H1 (cell line): ENCODE results near the gene ARHGAP4. TPM values are rescaled to one million over a fixed set of nuclear protein-coding genes. Genes with fewer than 3 reads are reported as not detected.

Experiments
- CTCF ChIA-PET: fragments of 300-600 bp; sonication (Branson Sonifier 250); formaldehyde crosslinking; loops from one replicate; lab custom pipeline; 2021; ENCODE audit not compliant: partially characterized antibody; lab: Charles Lee
- POLR2A ChIA-PET: fragments of 300-600 bp; sonication (Branson Sonifier 250); formaldehyde crosslinking; loops from one replicate; lab custom pipeline; 2021; ENCODE audit warnings: inconsistent platforms; ENCODE audit not compliant: partially characterized antibody; lab: Charles Lee
- DNase-seq, 2 experiments: peaks; one replicate each; pipeline versions ENCODE4 v3.0.0 to v3.0.0-alpha.2; 2010 to 2022; ENCODE audit warnings: low spot score in 2 of 2, low read depth in 1 of 2, mixed read lengths in 1 of 2
- FAIRE-seq: peaks from 2 replicates; lab custom pipeline; 2011; peaks lifted over from hg19 to GRCh38; lab: Jason Lieb, UNC
- H2AFZ ChIP-seq: 2 replicates; pipeline ENCODE4 v1.8.1; 2012; ENCODE audit warnings: low read length, inconsistent platforms
- H2AK5ac ChIP-seq: 2 replicates; pipeline ENCODE4 v1.6.1; 2013; ENCODE audit warnings: low read depth, low read length
- H2BK120ac ChIP-seq: replicated peaks from 2 replicates; pipeline ENCODE3; 2013; ENCODE audit warnings: low read depth, low read length, inconsistent platforms
- H2BK12ac ChIP-seq: 2 replicates; pipeline ENCODE4 v1.6.1; 2013; ENCODE audit warnings: low read depth, low read length
- H2BK15ac ChIP-seq: 2 replicates; pipeline ENCODE4 v1.6.1; 2013; ENCODE audit warnings: low read length
- H2BK20ac ChIP-seq: 2 replicates; pipeline ENCODE4 v1.6.1; 2013; ENCODE audit warnings: low read length
- H2BK5ac ChIP-seq: 2 replicates; pipeline ENCODE4 v1.6.1; 2013; ENCODE audit warnings: low read depth, low read length
- H3K14ac ChIP-seq: 2 replicates; pipeline ENCODE4 v1.6.1; 2013; ENCODE audit warnings: inconsistent platforms; ENCODE audit not compliant: insufficient read length
- H3K18ac ChIP-seq: 2 replicates; pipeline ENCODE4 v1.6.1; 2013; ENCODE audit warnings: low read length; ENCODE audit errors: extremely low read depth
- H3K23ac ChIP-seq: 2 replicates; pipeline ENCODE4 v1.6.1; 2013; ENCODE audit warnings: inconsistent platforms; ENCODE audit not compliant: insufficient read length
- H3K23me2 ChIP-seq: 2 replicates; pipeline ENCODE4 v1.6.1; 2013; ENCODE audit warnings: low read depth, low read length
- H3K27ac ChIP-seq: 2 replicates; pipeline ENCODE4 v1.6.1; 2011; ENCODE audit warnings: low read depth, low read length, inconsistent platforms
- H3K27me3 ChIP-seq, 4 experiments: replicated peaks in 1 of 4; 1 replicate in 1 of 4; 2 replicates in 3 of 4; pipeline versions ENCODE4 v1.6.1 to v1.8.1; 2011 to 2013; ENCODE audit warnings: low read length in 3 of 4, mild to moderate bottlenecking in 3 of 4, inconsistent platforms in 2 of 4, mixed read lengths in 2 of 4, moderate library complexity in 1 of 4; ENCODE audit not compliant: control insufficient read depth in 3 of 4, insufficient read depth in 3 of 4; ENCODE audit errors: extremely low read depth in 1 of 4
- H3K36me3 ChIP-seq, 4 experiments: 2 replicates each; pipeline versions ENCODE4 v1.6.1 to v1.8.1; 2011 to 2013; ENCODE audit warnings: mild to moderate bottlenecking in 4 of 4, low read length in 3 of 4, moderate library complexity in 2 of 4, control low read depth in 1 of 4, inconsistent platforms in 1 of 4; ENCODE audit not compliant: insufficient read depth in 4 of 4, control insufficient read depth in 2 of 4
- H3K4ac ChIP-seq: replicated peaks from 2 replicates; pipeline ENCODE3; 2013; ENCODE audit warnings: low read length, low read depth, mixed read lengths, inconsistent platforms; ENCODE audit not compliant: insufficient read length
- H3K4me1 ChIP-seq, 4 experiments: replicated peaks in 1 of 4; 1 replicate in 1 of 4; 2 replicates in 3 of 4; pipeline versions ENCODE4 v1.6.1 to v1.8.1; 2011 to 2013; ENCODE audit warnings: low read length in 3 of 4, inconsistent platforms in 2 of 4, mixed read lengths in 1 of 4; ENCODE audit not compliant: insufficient read depth in 4 of 4, control insufficient read depth in 3 of 4
- H3K4me2 ChIP-seq, 2 experiments: 2 replicates each; pipeline versions ENCODE4 v1.6.1 to v1.8.1; 2011 to 2013; ENCODE audit warnings: low read depth in 2 of 2, low read length in 2 of 2, control low read depth in 1 of 2, inconsistent platforms in 1 of 2, mild to moderate bottlenecking in 1 of 2; ENCODE audit not compliant: insufficient read depth in 1 of 2
- H3K4me3 ChIP-seq, 4 experiments: fragments of 200-600, 300-600 bp in 1 of 4; sonication (generic), shearing (Covaris generic), sonication (Bioruptor Twin) in 1 of 4; 2 replicates each; pipeline versions ENCODE4 v1.5.1 to v1.8.1; 2011 to 2016; ENCODE audit warnings: low read length in 4 of 4, low read depth in 3 of 4, control low read depth in 2 of 4, inconsistent platforms in 2 of 4, mild to moderate bottlenecking in 2 of 4, mixed read lengths in 1 of 4, moderate library complexity in 1 of 4; ENCODE audit not compliant: insufficient read depth in 2 of 4; ENCODE audit errors: extremely low read depth in 1 of 4
- H3K56ac ChIP-seq: replicated peaks from 2 replicates; pipeline ENCODE3; 2013; ENCODE audit warnings: low read depth, mild to moderate bottlenecking, mixed read lengths, low read length, inconsistent platforms; ENCODE audit not compliant: insufficient read length
- H3K79me1 ChIP-seq: 2 replicates; pipeline ENCODE4 v1.6.1; 2013; ENCODE audit warnings: low read depth, low read length, control low read depth
- H3K79me2 ChIP-seq, 2 experiments: 2 replicates each; pipeline versions ENCODE4 v1.6.1 to v1.8.1; 2012 to 2013; ENCODE audit warnings: low read length in 2 of 2, mild to moderate bottlenecking in 2 of 2, inconsistent platforms in 1 of 2; ENCODE audit not compliant: insufficient read depth in 2 of 2, control insufficient read depth in 1 of 2
- H3K9ac ChIP-seq, 4 experiments: replicated peaks in 1 of 4; 1 replicate in 1 of 4; 2 replicates in 3 of 4; pipeline versions ENCODE4 v1.6.1 to v1.8.1; 2011 to 2013; ENCODE audit warnings: low read depth in 3 of 4, low read length in 3 of 4, control low read depth in 2 of 4, mild to moderate bottlenecking in 2 of 4, moderate library complexity in 2 of 4, inconsistent platforms in 1 of 4; ENCODE audit errors: extremely low read depth in 1 of 4
- H3K9me3 ChIP-seq, 2 experiments: 2 replicates each; pipeline versions ENCODE4 v1.6.1 to v1.8.1; 2012 to 2013; ENCODE audit warnings: mild to moderate bottlenecking in 2 of 2, moderate library complexity in 2 of 2, control low read depth in 1 of 2, inconsistent platforms in 1 of 2, low read depth in 1 of 2, low read length in 1 of 2, mixed read lengths in 1 of 2; ENCODE audit not compliant: insufficient read depth in 2 of 2
- H4K20me1 ChIP-seq, 2 experiments: replicated peaks in 1 of 2; 2 replicates each; pipeline versions ENCODE3 to v1.8.1; 2011 to 2013; ENCODE audit warnings: inconsistent platforms in 2 of 2, low read length in 2 of 2, mild to moderate bottlenecking in 1 of 2; ENCODE audit not compliant: insufficient read depth in 2 of 2, control insufficient read depth in 1 of 2
- H4K5ac ChIP-seq: 2 replicates; pipeline ENCODE4 v1.6.1; 2013; ENCODE audit warnings: low read length, low read depth, mixed read lengths, inconsistent platforms; ENCODE audit not compliant: insufficient read length
- H4K8ac ChIP-seq: 2 replicates; pipeline ENCODE4 v1.8.0; 2013; ENCODE audit warnings: mild to moderate bottlenecking, moderate library complexity, low read length, inconsistent platforms; ENCODE audit not compliant: insufficient read depth; ENCODE audit errors: extremely low read depth
- H4K91ac ChIP-seq: replicated peaks from 2 replicates; pipeline ENCODE3; 2013; ENCODE audit warnings: low read length, mixed read lengths, inconsistent platforms; ENCODE audit not compliant: insufficient read length
- FOSL1 ChIP-seq: IDR thresholded peaks from 2 replicates; pipeline ENCODE4 v1.6.1; 2011; ENCODE audit warnings: mild to moderate bottlenecking, low read depth, low read length, moderate library complexity; ENCODE audit not compliant: insufficient read depth
- MAX ChIP-seq: IDR thresholded peaks from 2 replicates; pipeline ENCODE4 v1.6.1; 2012; ENCODE audit warnings: inconsistent platforms
- NRF1 ChIP-seq: IDR thresholded peaks from 2 replicates; pipeline ENCODE4 v1.6.1; 2011; ENCODE audit warnings: mild to moderate bottlenecking, low read depth, low read length, improper control_type of control experiment
- PHF8 ChIP-seq: fragments of 200-600 bp; sonication (generic); conservative IDR thresholded peaks from 2 replicates; pipeline ENCODE4 v1.7.1; 2012; ENCODE audit warnings: low read depth, mild to moderate bottlenecking, inconsistent platforms, low read length, moderate library complexity
- POLR2A ChIP-seq, 2 experiments: IDR thresholded peaks; 1 replicate in 1 of 2; 2 replicates in 1 of 2; pipeline ENCODE4 v1.6.1; 2011; ENCODE audit warnings: low read depth in 2 of 2, low read length in 2 of 2, mild to moderate bottlenecking in 2 of 2; ENCODE audit errors: control extremely low read depth in 1 of 2
- TAF7 ChIP-seq: optimal IDR thresholded peaks from 2 replicates; pipeline ENCODE3; 2011; ENCODE audit warnings: low read depth, mild to moderate bottlenecking, inconsistent platforms, low read length, moderate library complexity, borderline replicate concordance
- WGBS, 2 experiments: shearing (Covaris generic) in 1 of 2; methylation state at CpG; one replicate each; pipeline versions ENCODE4 v1.1.6 to v1.1.7; 2013 to 2015; ENCODE audit warnings: low lambda C conversion rate in 2 of 2, mixed read lengths in 2 of 2, inconsistent platforms in 1 of 2, low coverage in 1 of 2, missing lambda C conversion rate in 1 of 2; ENCODE audit not compliant: insufficient replicate concordance in 2 of 2, insufficient coverage in 1 of 2, insufficient read length in 1 of 2; ENCODE audit errors: extremely low coverage in 1 of 2, missing lambda C conversion rate in 1 of 2; 5-methylcytosine and 5-hydroxymethylcytosine counted together
- polyA plus RNA-seq, 7 experiments: library from polyadenylated mRNA; depleted of rRNA in 3 of 7; stranded (reverse) in 5 of 7; unstranded in 2 of 7; fragments of >200 nt in 5 of 7; fragments of 200-250 nt in 2 of 7; gene quantifications; 1 replicate in 5 of 7; 2 replicates in 1 of 7; 4 replicates in 1 of 7; pipeline versions ENCODE4 v1.2.1 to v1.2.3, GENCODE V29; 2011 to 2013; ENCODE audit warnings: missing spikeins in 2 of 7, mixed read lengths in 2 of 7
- total RNA-seq: library from RNA; stranded (reverse); fragmentation: NEBNext Ultra II Directional; extraction: Animal tissue kit (Norgen Biotek cat#: 25700); gene quantifications from 2 replicates; pipeline ENCODE4 v1.2.1, GENCODE V29; 2021
- TF ChIP-seq, protein P1 (sequence below), 3 experiments: IDR thresholded peaks; 1 replicate in 2 of 3; 2 replicates in 1 of 3; pipeline versions ENCODE4 v1.5.1 to v1.6.1; 2011; ENCODE audit warnings: low read length in 3 of 3, mild to moderate bottlenecking in 3 of 3, inconsistent platforms in 2 of 3, low read depth in 1 of 3, moderate library complexity in 1 of 3; ENCODE audit not compliant: insufficient read depth in 1 of 3; ENCODE audit errors: control extremely low read depth in 1 of 3

Gene ARHGAP4
- total and polyA plus RNA-seq, 2 of the 8 experiments (the other 6 are each of a cell fraction or from before 2014, with no cell fraction given): 23.9 to 26.0 TPM

GRCh38 chrX:153927922-153928760 is 2.1 kb upstream of the ARHGAP4 start:
- Histone ChIP-seq H3K4ac (peak overlapping the region; percentile 38), H3K56ac (peak overlapping the region; percentile 1), H2AK5ac (peak overlapping the region; percentile 93), H2AFZ (no peak overlapping the region), H4K5ac (peak overlapping the region; percentile 88), H2BK5ac (peak overlapping the region; percentile 66; the same call in 1 of the 2 replicates), H2BK15ac (no peak overlapping the region), H3K9me3 (no peaks in the 10 kb centered on the region), H4K8ac (peak overlapping the region; percentile 93), H2BK12ac (0 out of 2 replicates have a peak overlapping the region, but pooled peaks have one; percentile 68), H3K36me3 (peaks cover 0 to 10% (median 4%) of the 10 kb centered on the region in 4 experiments; a peak in 2 of 8 replicates), H3K27me3 (no peaks in the 10 kb centered on the region), H3K4me2 (peak overlapping the region; percentile 88 to 94), H3K14ac (no peak overlapping the region), H3K18ac (peak overlapping the region; percentile 87), H2BK20ac (no peak overlapping the region), H3K4me3 (peak overlapping the region; percentile 55 to 77 (median 62)), H3K79me2 (peaks cover 0 to 5% of the 10 kb centered on the region in 2 experiments; a peak in 2 of 4 replicates), H4K91ac (peak overlapping the region; percentile 44), H4K20me1 (no peaks in the 10 kb centered on the region), H3K4me1 (peaks cover 3 to 18% (median 12%) of the 10 kb centered on the region in 4 experiments), H3K23ac (no peak overlapping the region), H3K23me2 (peaks cover 15% of the 10 kb centered on the region; the same call in 1 of the 2 replicates), H3K9ac (peak overlapping the region; percentile 15 to 78 (median 68)), H2BK120ac (no peak overlapping the region), H3K27ac (peak overlapping the region; percentile 79), H3K79me1 (no peaks in the 10 kb centered on the region; the same call in 1 of the 2 replicates)
- FAIRE-seq: peak; percentile 93
- DNase-seq: peak; percentile 84 to 87
- 5% methylated on average over 16 of the region's 76 CpGs; no CpG with 5 or more reads in 1 of the 2 experiments for whole genome bisulfite sequencing, 2 experiments
- ChIA-PET POLR2A (interaction anchor here (0.5 to 14.9 kb wide), 12 partner anchors 13 to 205 kb away, joined by 3 to 231 read pairs (median 4); partner anchors contain the start of genes HCFC1, IDH3G, L1CAM and NAA10), CTCF (interaction anchor here (0.7 to 19.6 kb wide), 12 partner anchors 9 to 445 kb away, joined by 3 to 272 read pairs (median 3); partner anchors contain the start of gene RENBP)
- TF ChIP-seq FOSL1: no peak
- peak; percentile 67 for TF ChIP-seq PHF8
- TF ChIP-seq TAF7: peak; percentile 31
- peak; percentile 35; the same call in 1 of the 2 replicates for TF ChIP-seq NRF1
- TF ChIP-seq, protein P1, sequence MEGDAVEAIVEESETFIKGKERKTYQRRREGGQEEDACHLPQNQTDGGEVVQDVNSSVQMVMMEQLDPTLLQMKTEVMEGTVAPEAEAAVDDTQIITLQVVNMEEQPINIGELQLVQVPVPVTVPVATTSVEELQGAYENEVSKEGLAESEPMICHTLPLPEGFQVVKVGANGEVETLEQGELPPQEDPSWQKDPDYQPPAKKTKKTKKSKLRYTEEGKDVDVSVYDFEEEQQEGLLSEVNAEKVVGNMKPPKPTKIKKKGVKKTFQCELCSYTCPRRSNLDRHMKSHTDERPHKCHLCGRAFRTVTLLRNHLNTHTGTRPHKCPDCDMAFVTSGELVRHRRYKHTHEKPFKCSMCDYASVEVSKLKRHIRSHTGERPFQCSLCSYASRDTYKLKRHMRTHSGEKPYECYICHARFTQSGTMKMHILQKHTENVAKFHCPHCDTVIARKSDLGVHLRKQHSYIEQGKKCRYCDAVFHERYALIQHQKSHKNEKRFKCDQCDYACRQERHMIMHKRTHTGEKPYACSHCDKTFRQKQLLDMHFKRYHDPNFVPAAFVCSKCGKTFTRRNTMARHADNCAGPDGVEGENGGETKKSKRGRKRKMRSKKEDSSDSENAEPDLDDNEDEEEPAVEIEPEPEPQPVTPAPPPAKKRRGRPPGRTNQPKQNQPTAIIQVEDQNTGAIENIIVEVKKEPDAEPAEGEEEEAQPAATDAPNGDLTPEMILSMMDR (IDR thresholded peaks at IDR 0.05; ENCODE audit: control extremely low read depth in 1 of 3, insufficient read depth in 1 of 3, low read depth in 1 of 3, low read length in 3 of 3): no peak
- peak in 1 of 2 experiments; percentile 55; a peak in 2 of 3 replicates for TF ChIP-seq POLR2A (IDR thresholded peaks at IDR 0.05; ENCODE audit: control extremely low read depth in 1 of 2, low read depth in 2 of 2, low read length in 2 of 2)
- peak; percentile 21; the same call in 1 of the 2 replicates for TF ChIP-seq MAX
